SU-DHL-6 (cell line): ENCODE results near the gene IFNL2.

Experiments
- H2AFZ ChIP-seq: fragments of 200-600 bp; sonication (generic); 2 replicates; pipeline ENCODE4 v1.6.1; 2014; ENCODE audit warnings: low read depth, mild to moderate bottlenecking, moderate library complexity, mixed read lengths, antibody characterized with exemption, low read length; ENCODE audit not compliant: severe bottlenecking
- H3F3A ChIP-seq: fragments of 200-600 bp; shearing (Covaris generic); 2 replicates; pipeline ENCODE4 v1.6.0; 2016; ENCODE audit warnings: antibody characterized with exemption, mild to moderate bottlenecking; ENCODE audit not compliant: insufficient read depth
- H3K27ac ChIP-seq: fragments of 200-600 bp; sonication (generic); 2 replicates; pipeline ENCODE4 v1.5.1; 2016; ENCODE audit warnings: low read depth, mild to moderate bottlenecking, low read length, moderate library complexity, mixed read lengths
- H3K27me3 ChIP-seq: fragments of 200-600 bp; sonication (generic), shearing (Covaris generic); 2 replicates; pipeline ENCODE4 v1.6.0; 2014; ENCODE audit warnings: mild to moderate bottlenecking, low read length
- H3K36me3 ChIP-seq: fragments of 200-600 bp; sonication (generic); 2 replicates; pipeline ENCODE4 v1.6.1; 2014; ENCODE audit warnings: mild to moderate bottlenecking, low read length, mixed read lengths
- H3K4me2 ChIP-seq: fragments of 300-600, 200-600 bp; shearing (Covaris generic), sonication (generic); 2 replicates; pipeline ENCODE4 v1.6.0; 2014; ENCODE audit warnings: low read length, low read depth, mild to moderate bottlenecking; ENCODE audit not compliant: poor library complexity, severe bottlenecking
- H3K4me3 ChIP-seq: fragments of 200-600 bp; sonication (generic); 2 replicates; pipeline ENCODE4 v1.5.1; 2014; ENCODE audit warnings: antibody characterized with exemption, low read length, mild to moderate bottlenecking, mixed read lengths; ENCODE audit not compliant: insufficient read depth, poor library complexity, severe bottlenecking
- H3K79me2 ChIP-seq: fragments of 200-600 bp; sonication (generic); 2 replicates; pipeline ENCODE4 v1.6.1; 2014; ENCODE audit warnings: mild to moderate bottlenecking, low read length, moderate library complexity; ENCODE audit not compliant: insufficient read depth
- H3K9ac ChIP-seq: fragments of 200-600 bp; sonication (generic); 2 replicates; pipeline ENCODE4 v1.7.0; 2014; ENCODE audit warnings: mild to moderate bottlenecking, low read length
- H3K9me2 ChIP-seq: fragments of 200-600 bp; sonication (generic); replicated peaks from 2 replicates; pipeline ENCODE4 v1.6.1; 2014; ENCODE audit warnings: low read length; ENCODE audit not compliant: insufficient read depth
- H3K9me3 ChIP-seq: fragments of 200-600 bp; sonication (generic); 2 replicates; pipeline ENCODE4 v1.6.1; 2014; ENCODE audit warnings: low read length, mixed read lengths; ENCODE audit not compliant: insufficient read depth
- H4K20me1 ChIP-seq: fragments of 200-600 bp; sonication (generic); 2 replicates; pipeline ENCODE4 v1.6.1; 2014; ENCODE audit warnings: low read depth, mild to moderate bottlenecking, antibody characterized with exemption, low read length, moderate library complexity, mixed read lengths
- EZH2phosphoT487 ChIP-seq: fragments of 200-600 bp; sonication (generic), shearing (Covaris generic); conservative IDR thresholded peaks from 2 replicates; pipeline ENCODE4 v1.6.1; 2018; ENCODE audit warnings: mild to moderate bottlenecking, antibody characterized with exemption, low read length, moderate library complexity, mixed read lengths
- TF ChIP-seq, protein P1 (sequence below): fragments of 200-600 bp; sonication (generic); IDR thresholded peaks from one replicate; pipeline ENCODE4 v1.5.1; 2017; ENCODE audit warnings: antibody characterized with exemption, mild to moderate bottlenecking, low read length, moderate library complexity; ENCODE audit not compliant: insufficient read depth, poor library complexity, severe bottlenecking

The IFNL2 gene

DNA sequence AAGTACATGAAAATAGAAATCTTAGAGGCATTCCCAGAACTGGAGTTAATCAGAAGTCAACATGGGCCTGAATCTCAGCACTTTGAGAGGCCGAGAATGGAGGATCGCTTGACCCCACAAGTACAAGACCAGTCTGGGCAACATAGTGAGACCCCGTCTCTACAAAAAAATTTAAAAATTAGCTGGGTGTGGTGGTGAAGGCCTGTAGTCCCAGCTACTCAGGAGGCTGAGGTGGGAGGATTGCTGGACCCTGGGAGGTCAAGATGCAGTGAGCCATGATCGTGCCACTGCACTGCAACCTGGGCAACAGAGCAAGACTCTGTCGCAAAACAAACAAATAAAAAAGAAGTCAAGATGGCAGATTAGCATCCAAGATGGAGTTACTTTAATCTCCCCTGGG lies 8.5 kb downstream of the IFNL2 start:
- Histone ChIP-seq H3K27me3 (0 out of 2 replicates have a peak, but pooled peaks cover under 1% of the 10 kb centered on the region), H3K27ac (no peak overlapping the region), H3K4me3 (no peak overlapping the region), H3K4me2 (no peak overlapping the region), H3K36me3 (no peaks in the 10 kb centered on the region), H3F3A (no peaks in the 10 kb centered on the region), H3K9me3 (no peaks in the 10 kb centered on the region), H3K79me2 (no peaks in the 10 kb centered on the region), H3K9ac (no peak overlapping the region), H4K20me1 (no peaks in the 10 kb centered on the region), H2AFZ (no peak overlapping the region), H3K9me2 (no peaks in the 10 kb centered on the region)
- TF ChIP-seq, protein P1, sequence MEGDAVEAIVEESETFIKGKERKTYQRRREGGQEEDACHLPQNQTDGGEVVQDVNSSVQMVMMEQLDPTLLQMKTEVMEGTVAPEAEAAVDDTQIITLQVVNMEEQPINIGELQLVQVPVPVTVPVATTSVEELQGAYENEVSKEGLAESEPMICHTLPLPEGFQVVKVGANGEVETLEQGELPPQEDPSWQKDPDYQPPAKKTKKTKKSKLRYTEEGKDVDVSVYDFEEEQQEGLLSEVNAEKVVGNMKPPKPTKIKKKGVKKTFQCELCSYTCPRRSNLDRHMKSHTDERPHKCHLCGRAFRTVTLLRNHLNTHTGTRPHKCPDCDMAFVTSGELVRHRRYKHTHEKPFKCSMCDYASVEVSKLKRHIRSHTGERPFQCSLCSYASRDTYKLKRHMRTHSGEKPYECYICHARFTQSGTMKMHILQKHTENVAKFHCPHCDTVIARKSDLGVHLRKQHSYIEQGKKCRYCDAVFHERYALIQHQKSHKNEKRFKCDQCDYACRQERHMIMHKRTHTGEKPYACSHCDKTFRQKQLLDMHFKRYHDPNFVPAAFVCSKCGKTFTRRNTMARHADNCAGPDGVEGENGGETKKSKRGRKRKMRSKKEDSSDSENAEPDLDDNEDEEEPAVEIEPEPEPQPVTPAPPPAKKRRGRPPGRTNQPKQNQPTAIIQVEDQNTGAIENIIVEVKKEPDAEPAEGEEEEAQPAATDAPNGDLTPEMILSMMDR = no peak
- TF ChIP-seq EZH2phosphoT487 = no peak

DNA sequence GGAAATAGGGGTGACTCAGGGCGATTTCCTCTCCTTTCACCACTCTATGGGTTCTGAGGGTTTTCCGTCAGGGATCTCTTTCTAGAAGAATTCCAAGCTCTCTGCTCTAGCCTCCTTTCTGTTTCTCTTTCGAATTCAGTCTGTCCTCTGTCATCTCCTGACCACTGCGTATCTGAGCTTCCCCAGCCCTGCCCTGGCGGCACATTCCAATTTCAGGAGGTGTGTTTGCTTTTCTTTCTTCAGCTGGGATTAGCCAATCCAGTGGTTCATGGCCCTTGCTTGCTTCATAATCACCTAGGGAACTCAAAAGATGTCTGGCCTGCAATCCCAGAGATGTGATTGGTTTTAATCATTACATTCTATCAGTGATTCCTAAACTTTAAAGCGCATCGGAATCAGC lies 9.4 kb downstream of the IFNL2 start:
- Histone ChIP-seq H3K4me3 (no peak overlapping the region), H3F3A (no peaks in the 10 kb centered on the region), H3K4me2 (no peak overlapping the region), H3K36me3 (no peaks in the 10 kb centered on the region), H4K20me1 (no peaks in the 10 kb centered on the region), H2AFZ (no peak overlapping the region), H3K9me3 (no peaks in the 10 kb centered on the region), H3K27ac (no peak overlapping the region), H3K27me3 (0 out of 2 replicates have a peak, but pooled peaks cover 4% of the 10 kb centered on the region), H3K9me2 (no peaks in the 10 kb centered on the region), H3K9ac (no peak overlapping the region), H3K79me2 (no peaks in the 10 kb centered on the region)
- TF ChIP-seq, protein P1 = no peak
- no peak for TF ChIP-seq EZH2phosphoT487

- no peak overlapping the region for H3K9ac ChIP-seq
- H3K4me3 ChIP-seq = no peak overlapping the region
- TF ChIP-seq, protein P1 = no peak
- TF ChIP-seq EZH2phosphoT487 = no peak
- no peaks in the 10 kb centered on the region for H3F3A ChIP-seq
- H3K36me3 ChIP-seq = no peaks in the 10 kb centered on the region
- H3K9me2 ChIP-seq = no peaks in the 10 kb centered on the region
- no peaks in the 10 kb centered on the region for H4K20me1 ChIP-seq
- no peak overlapping the region for H3K27ac ChIP-seq
- H3K4me2 ChIP-seq = no peak overlapping the region
- no peaks in the 10 kb centered on the region for H3K9me3 ChIP-seq
- no peaks in the 10 kb centered on the region for H3K79me2 ChIP-seq
- no peak overlapping the region for H2AFZ ChIP-seq
- 0 out of 2 replicates have a peak, but pooled peaks cover 4% of the 10 kb centered on the region for H3K27me3 ChIP-seq
These were observed 13.8 kb downstream of the IFNL2 start for GRCh38 chr19:39282021-39282420.
